ENCODE measurements around the gene TLL1. TPM values are rescaled to one million over a fixed set of nuclear protein-coding genes. Genes with fewer than 3 reads are reported as not detected.

The TLL1 gene
- total RNA-seq, 1 donor from 2014 or later = 48.0 TPM

GRCh38 chr4:165855191-165855590, 17.8 kb upstream of the TLL1 start:
- H3K9me3 Mint-ChIP-seq (ENCODE audit: unreplicated experiment) = no peaks in the 10 kb centered on the region
- no peak overlapping the region for H3K27ac Mint-ChIP-seq (ENCODE audit: unreplicated experiment)
- H3K36me3 Mint-ChIP-seq (ENCODE audit: low read depth, unreplicated experiment) = no peaks in the 10 kb centered on the region
- H3K4me1 Mint-ChIP-seq (ENCODE audit: unreplicated experiment) = no peaks in the 10 kb centered on the region
- H3K27me3 Mint-ChIP-seq (ENCODE audit: unreplicated experiment) = no peaks in the 10 kb centered on the region
- DNase-seq (ENCODE audit: low spot score) = no peak
- H3K4me3 Mint-ChIP-seq (ENCODE audit: unreplicated experiment) = no peak overlapping the region
- no peak for TF ChIP-seq CTCF (IDR thresholded peaks at IDR 0.05; ENCODE audit: unreplicated experiment)

DNA sequence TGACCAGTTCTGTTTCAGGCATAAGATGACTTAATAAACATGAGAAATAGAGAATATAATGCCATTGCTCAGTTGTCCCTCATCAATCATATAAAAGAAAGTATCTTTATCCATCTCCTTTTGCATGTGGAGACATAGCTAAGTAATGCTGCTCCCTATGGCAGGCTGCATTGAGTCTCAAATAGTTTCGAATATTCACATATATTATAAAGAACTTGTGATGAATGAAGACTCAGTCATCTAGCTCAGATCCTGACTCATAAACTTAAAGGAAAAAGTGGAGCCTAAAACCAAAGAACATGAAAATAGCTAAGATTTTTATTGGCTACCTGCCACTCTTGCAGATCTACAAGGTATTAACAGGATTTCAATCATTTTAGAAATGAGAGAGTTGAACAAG, 11.7 kb upstream of the TLL1 start:
- no peak for TF ChIP-seq CTCF (IDR thresholded peaks at IDR 0.05; ENCODE audit: unreplicated experiment)
- H3K36me3 Mint-ChIP-seq (ENCODE audit: low read depth, unreplicated experiment) = no peaks in the 10 kb centered on the region
- no peaks in the 10 kb centered on the region for H3K27me3 Mint-ChIP-seq (ENCODE audit: unreplicated experiment)
- H3K27ac Mint-ChIP-seq (ENCODE audit: unreplicated experiment) = no peak overlapping the region
- H3K4me3 Mint-ChIP-seq (ENCODE audit: unreplicated experiment) = no peak overlapping the region
- DNase-seq (ENCODE audit: low spot score) = no peak
- no peaks in the 10 kb centered on the region for H3K4me1 Mint-ChIP-seq (ENCODE audit: unreplicated experiment)
- no peaks in the 10 kb centered on the region for H3K9me3 Mint-ChIP-seq (ENCODE audit: unreplicated experiment)

- no peak for DNase-seq (ENCODE audit: low spot score)
- H3K4me3 Mint-ChIP-seq (ENCODE audit: unreplicated experiment) = no peak overlapping the region
- no peak for TF ChIP-seq CTCF (IDR thresholded peaks at IDR 0.05; ENCODE audit: unreplicated experiment)
- H3K36me3 Mint-ChIP-seq (ENCODE audit: low read depth, unreplicated experiment) = no peaks in the 10 kb centered on the region
- peaks cover 3% of the 10 kb centered on the region for H3K4me1 Mint-ChIP-seq (ENCODE audit: unreplicated experiment)
- no peak overlapping the region for H3K27ac Mint-ChIP-seq (ENCODE audit: unreplicated experiment)
- no peaks in the 10 kb centered on the region for H3K9me3 Mint-ChIP-seq (ENCODE audit: unreplicated experiment)
- no peaks in the 10 kb centered on the region for H3K27me3 Mint-ChIP-seq (ENCODE audit: unreplicated experiment)
These were observed 8.8 kb upstream of the TLL1 start for GRCh38 chr4:165864271-165864670.

DNA sequence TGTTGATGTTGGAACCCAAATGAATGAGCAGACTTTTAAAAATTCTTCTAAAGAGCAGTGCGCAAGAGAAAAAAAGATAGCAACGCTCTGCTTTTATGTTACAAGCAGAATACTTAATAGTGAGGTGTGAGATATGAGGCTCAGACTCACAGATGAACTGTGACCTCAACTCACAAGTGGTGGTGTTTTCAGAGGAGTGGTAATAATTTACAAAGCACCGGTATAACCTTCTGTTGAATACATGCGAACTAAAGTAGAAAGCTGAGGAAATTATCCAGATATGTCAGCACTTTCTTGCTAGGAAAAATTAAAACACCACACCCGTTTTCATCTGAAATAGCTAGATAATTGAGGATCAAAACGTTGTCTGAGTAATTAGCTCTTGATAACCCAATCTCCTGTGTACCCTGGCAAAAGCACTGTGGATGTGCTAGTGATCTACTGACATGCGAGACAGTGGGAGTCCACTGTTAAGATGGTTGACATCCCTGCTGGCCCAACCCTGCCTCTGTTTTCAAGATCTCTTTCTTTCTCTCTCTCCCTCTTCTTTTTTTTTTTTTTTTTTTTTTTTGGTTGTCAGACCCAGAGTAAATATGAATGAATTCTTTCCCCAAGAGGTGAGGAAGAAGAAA, 6.9 kb upstream of the TLL1 start:
- Mint-ChIP-seq H3K36me3 (ENCODE audit: low read depth, unreplicated experiment) (no peaks in the 10 kb centered on the region), H3K27ac (ENCODE audit: unreplicated experiment) (no peak overlapping the region), H3K4me1 (ENCODE audit: unreplicated experiment) (peaks cover 3% of the 10 kb centered on the region)

More for the DNA sequence above, 6.9 kb upstream of the TLL1 start:
- no peak for DNase-seq (ENCODE audit: low spot score)
- Mint-ChIP-seq H3K9me3 (ENCODE audit: unreplicated experiment) (no peaks in the 10 kb centered on the region), H3K27me3 (ENCODE audit: unreplicated experiment) (no peaks in the 10 kb centered on the region), H3K4me3 (ENCODE audit: unreplicated experiment) (no peak overlapping the region)
- no peak for TF ChIP-seq CTCF (IDR thresholded peaks at IDR 0.05; ENCODE audit: unreplicated experiment)
